ENCODE results near the gene CHST11. TPM values are rescaled to one million over a fixed set of nuclear protein-coding genes. Genes with fewer than 3 reads are reported as not detected.

The CHST11 gene
- total RNA-seq, 1 donor from 2014 or later = 71.4 TPM

- intact Hi-C loops (cut with micrococcal nuclease) = no loop called here
Measured at GRCh38 chr12:104669089-104669721, 212.5 kb downstream of the CHST11 start.

DNA sequence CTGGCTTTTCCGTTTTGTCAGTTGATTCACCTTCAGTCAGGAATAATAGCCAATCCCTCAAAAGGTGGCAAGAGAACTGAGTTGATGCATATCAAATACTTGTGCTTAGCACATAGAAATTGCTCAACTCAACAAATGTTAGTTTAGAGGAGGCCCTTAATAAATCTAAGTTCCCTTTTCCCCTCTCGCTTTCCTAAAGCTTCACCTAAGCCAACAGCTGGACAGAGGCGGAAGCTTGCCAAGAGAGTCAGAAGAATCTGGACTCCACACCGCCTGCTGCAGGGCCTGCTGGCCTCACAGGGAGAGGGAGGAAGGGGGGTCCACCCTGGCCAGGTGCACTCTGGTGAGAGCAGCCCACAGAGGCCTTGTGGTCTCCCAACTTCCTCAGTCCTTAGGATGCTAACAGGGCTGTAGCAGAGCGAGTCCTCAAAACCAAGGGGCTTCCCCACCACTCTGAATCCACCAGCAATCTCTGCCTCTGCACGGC is 213.1 kb downstream of the CHST11 start:
- intact Hi-C loops (cut with micrococcal nuclease) = no loop called here

DNA sequence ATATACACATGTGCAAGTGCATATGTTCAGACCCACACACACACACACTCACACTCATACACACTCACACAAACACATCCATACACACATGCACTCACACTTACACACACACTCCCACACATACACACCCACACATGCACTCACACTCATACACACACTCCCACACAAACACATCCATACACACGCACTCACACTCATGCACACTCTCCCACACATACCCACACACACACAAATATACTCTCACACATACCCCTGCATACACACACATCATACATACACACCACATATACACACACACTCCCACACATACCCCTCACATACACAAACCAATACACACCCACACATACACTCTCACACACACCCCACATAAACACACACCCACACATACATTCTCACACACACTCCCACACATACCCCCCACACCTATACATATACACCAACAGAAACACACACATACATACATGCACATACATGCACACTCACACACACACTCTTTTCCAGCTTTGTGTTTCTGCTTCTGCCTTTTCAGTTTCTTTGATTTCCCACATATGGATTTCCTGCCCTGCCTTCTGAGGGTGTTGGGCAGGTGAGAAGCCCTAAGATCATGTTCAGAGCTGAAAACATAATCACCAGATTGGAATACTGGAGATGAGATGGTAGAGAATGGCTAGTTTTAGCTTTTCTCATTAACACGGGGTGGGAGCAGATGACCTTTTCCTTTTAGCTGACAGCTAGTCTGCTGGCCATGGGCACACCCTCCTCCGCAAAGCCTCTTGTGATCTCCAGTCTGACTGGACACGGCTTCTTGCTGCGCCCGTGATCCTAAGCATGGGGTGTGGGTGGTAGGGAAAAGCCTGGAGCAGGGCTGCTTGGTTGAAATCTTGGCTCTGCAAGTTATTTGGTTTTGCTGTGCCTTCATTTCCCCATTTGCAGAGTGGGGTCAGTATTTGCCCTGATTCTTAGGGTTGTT is 214.0 kb downstream of the CHST11 start:
- intact Hi-C loops (cut with micrococcal nuclease) = loop anchor here (1.0 kb wide), 1 partner anchor 13 kb away; no protein-coding TSS in a partner anchor

DNA sequence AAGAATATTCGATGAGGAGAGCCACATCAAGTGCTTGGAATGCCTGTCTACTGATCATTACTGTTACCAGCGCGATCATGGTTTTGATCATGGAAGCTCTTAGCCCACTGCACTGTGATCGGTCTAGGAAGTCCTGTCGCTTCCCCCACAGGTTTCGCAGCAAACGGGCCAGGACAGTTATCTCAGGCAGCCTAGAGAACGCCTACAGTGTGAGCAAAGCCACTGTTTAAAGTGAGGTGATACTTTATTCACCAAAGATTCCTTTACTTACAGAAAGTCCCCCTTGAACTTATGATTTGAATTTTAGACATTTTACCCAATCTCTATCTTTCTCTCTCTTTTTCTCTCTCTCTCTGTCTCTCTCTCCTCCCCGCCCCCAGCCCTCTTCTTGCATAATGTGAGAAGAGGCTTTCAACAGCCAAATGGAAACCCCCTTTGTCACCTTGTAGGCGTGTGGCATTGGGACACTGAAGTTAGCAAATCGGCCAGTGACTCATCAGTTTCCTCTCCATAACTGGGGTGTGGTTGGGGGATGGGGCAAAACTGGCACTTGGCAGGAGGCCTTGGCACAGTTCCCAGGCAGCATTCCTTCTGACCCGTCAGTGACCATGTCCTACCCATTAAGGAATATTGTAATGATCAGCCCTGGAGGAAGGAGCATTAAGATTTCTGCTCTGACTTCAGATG is 214.8 kb downstream of the CHST11 start:
- intact Hi-C loops (cut with micrococcal nuclease) = loop anchor here (1.0 kb wide), 1 partner anchor 12 kb away; no protein-coding TSS in a partner anchor

DNA sequence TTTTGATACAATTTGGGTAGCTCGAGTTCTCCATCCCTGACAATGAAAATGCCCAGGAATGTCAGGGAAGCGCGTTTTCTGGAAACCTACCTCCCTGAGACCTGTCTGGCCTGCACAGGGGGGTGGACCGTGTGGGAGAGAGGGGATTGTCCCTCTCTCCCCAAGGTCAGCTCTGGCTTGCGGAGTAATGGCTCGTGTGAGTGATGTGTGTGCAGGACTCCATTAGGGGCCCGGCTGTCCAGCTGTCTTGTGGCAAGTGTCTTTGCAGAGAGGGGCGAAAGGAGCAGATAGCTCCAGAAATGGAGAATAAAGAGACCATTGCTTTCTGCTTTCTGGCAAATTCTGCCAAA is 215.3 kb downstream of the CHST11 start:
- intact Hi-C loops (cut with micrococcal nuclease) = no loop called here

- intact Hi-C loops (cut with micrococcal nuclease) = no loop called here
Measured at GRCh38 chr12:104672501-104673265, 215.9 kb downstream of the CHST11 start.

DNA sequence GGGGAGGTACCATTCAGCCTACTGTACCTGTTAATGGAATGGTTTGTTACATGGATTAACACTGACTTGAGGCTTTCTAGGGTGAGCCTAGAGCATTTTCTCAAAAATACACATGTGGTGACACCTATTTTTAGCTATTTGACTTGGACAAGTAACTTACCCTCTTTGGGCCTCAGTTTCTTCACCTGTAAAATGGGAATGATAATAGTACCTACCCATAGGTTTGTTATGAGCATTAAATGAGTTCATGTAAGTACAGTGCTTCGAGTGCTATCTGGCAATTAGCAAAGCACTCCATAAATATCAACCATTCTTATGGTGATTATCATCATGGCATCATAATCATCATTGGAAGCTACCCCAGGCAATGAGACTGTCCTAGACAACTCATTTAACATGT is 216.5 kb downstream of the CHST11 start:
- intact Hi-C loops (cut with micrococcal nuclease) = no loop called here

DNA sequence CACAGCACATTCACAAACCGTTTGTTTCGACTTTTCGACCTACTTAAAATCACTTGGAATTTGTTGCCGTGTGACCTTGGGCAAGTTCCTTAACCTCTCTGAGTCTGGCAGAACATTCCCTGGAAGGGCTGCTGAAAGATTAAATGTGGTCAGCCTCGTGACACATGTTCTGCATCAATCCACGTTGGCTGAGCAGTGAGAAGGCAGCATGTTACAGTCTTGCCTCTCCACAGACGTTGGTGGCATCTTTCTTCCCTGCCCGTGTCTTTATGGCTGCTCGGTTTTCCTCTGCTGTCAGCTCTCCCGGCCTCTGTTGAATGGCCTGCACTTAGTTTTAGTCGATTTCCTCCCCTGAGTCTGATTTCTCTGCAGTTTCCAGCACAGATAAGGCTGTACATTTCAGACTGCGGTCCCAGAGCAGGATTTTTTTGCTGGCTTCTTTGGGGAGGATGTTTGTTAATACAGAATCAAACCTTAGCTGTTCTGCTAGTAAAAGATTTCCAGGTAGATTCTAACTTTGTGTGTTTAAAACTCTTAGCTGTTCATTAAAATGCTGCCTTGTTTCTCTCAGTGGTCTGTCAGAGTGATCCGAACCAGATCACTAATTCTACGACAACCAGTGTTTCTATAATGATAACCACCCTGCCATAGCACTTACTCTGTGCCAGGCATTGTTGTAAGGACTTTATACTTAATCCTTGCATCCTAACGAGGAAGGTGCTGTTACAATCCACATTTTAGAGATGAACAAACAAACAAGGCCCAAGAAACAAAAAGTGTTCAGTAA is 217.1 kb downstream of the CHST11 start:
- intact Hi-C loops (cut with micrococcal nuclease) = no loop called here

GRCh38 chr12:104676636-104677035 is 219.9 kb downstream of the CHST11 start:
- intact Hi-C loops (cut with micrococcal nuclease) = no loop called here

- intact Hi-C loops (cut with micrococcal nuclease) = no loop called here
Measured at GRCh38 chr12:104677441-104678089, 220.8 kb downstream of the CHST11 start.

DNA sequence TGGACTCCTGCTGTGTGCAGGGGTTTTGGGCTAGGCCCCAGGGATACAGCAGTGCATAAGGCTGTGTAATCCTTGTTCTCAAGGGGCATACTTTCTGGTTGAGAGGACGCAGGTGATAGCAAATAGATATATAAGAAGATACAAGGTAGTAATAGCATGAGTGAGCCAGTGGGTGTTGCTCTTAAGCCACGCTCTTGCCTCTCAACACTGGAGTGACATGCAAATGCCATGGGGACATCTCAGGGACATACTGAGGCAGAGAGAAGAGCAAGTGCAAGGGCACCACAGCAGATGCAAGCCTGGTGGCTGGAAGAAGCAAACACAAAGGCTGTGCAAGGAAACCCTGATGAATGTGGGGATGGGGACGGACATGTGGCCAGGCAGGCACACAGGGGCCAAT is 223.3 kb downstream of the CHST11 start:
- intact Hi-C loops (cut with micrococcal nuclease) = loop anchor here (2.0 to 10.0 kb wide), 8 partner anchors 78 to 427 kb away; partner anchors contain the start of genes CHST11, SLC41A2 and WASHC4

- intact Hi-C loops (cut with micrococcal nuclease) = loop anchor here (2.0 to 10.0 kb wide), 8 partner anchors 78 to 427 kb away; partner anchors contain the start of genes CHST11, SLC41A2 and WASHC4
Measured at GRCh38 chr12:104680491-104680890, 223.7 kb downstream of the CHST11 start.

GRCh38 chr12:104681012-104681690 is 224.4 kb downstream of the CHST11 start:
- intact Hi-C loops (cut with micrococcal nuclease) = loop anchor here (2.0 to 10.0 kb wide), 8 partner anchors 79 to 426 kb away; partner anchors contain the start of genes CHST11, SLC41A2 and WASHC4

DNA sequence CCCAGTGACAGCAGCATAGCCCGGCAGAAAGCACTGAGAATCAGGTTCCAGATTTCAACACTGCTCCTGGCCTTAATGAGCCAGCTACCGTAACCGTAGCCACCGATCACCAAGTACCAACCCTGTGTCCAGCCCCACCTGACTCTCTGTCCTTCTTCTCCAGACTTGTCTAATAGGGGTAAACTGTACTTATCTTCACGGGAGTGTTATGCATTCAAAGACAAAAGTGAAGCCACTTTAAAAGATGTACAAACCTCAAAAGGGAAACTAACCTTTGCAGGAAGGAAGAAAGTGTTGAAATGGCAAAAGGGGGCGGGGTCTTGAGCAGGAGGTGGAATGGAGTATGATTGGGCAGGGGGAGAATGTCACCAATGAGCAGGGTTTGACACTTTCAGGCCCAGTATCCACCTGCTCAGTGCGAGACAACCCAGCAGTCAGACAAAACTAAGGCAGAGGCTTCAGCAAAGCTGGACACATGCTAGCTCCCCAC is 226.1 kb downstream of the CHST11 start:
- intact Hi-C loops (cut with micrococcal nuclease) = loop anchor here (1.0 to 10.0 kb wide), 8 partner anchors 12 to 424 kb away; partner anchors contain the start of genes CHST11, SLC41A2 and WASHC4

DNA sequence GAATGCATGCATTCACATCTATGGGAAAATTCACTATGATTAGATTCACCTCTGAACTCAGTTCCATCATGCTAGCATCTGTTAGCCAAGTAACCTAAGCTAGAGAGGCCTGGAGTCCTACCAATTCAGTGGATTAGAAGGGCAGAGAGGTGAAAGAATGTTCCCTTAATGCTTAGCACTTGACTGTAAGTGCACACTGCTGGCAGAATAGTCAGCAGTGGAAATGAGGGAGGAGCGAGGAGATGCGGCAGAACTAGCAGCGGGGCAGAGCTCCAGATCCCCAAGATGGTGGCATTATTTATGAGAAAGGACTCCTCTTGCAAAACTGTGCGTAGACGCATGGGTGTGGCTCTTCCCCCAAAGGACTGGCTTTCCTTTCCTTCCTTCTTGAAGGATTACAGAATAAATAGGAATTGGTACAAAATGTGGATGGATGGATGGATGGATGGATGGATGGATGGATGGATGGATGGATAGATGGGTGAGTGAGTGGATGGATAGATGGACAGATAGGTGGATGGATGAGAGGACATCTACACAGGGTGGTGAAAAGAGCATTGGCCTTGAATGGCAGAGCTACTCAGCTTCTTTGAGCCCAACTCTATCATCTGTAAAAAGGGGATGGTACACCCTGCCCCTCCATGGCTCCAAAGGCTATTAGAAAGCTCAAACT is 227.2 kb downstream of the CHST11 start:
- intact Hi-C loops (cut with micrococcal nuclease) = loop anchor here (1.0 to 10.0 kb wide), 8 partner anchors 13 to 423 kb away; partner anchors contain the start of genes CHST11, SLC41A2 and WASHC4

DNA sequence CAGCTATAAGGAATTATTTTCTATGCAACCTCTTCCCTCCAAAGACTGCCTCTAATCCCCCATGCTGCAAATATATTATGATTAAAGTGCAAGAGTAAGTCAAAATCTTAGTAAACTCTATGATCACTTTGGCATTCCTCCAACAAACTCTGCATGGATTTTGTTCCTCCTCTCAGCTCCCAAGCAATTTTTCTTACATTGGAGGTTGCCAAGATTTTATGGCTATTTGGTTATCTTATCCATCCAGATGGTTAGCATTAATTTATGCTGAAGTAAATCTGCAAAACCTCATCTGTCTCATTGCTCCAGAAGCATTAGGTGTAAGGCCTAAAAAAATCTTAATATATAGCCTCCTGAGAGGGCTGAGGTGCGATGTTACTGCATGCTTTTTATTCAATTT is 228.1 kb downstream of the CHST11 start:
- intact Hi-C loops (cut with micrococcal nuclease) = loop anchor here (5.0 to 10.0 kb wide), 6 partner anchors 83 to 422 kb away; partner anchors contain the start of genes CHST11, SLC41A2 and WASHC4

GRCh38 chr12:104685366-104685765 is 228.6 kb downstream of the CHST11 start:
- intact Hi-C loops (cut with micrococcal nuclease) = loop anchor here (10.0 kb wide), 3 partner anchors 269 to 401 kb away; partner anchors contain the start of gene SLC41A2

Data from T-helper 2 cell treated with Interferon-gamma antibody and Interleukin-4, amounts not matched to agents 100 ng/mL and 5 ng/mL, for 36 hours (primary cell).